Placental pericyte (primary cell): ENCODE results near the gene PPP1R7. TPM values are rescaled to one million over a fixed set of nuclear protein-coding genes. Genes with fewer than 3 reads are reported as not detected.

Experiments used
- small RNA-seq: library from RNA; depleted of rRNA; stranded (forward); fragments of <200 nt; gene quantifications from one replicate; pipeline ENCODE3, GENCODE V24; 2012; ENCODE audit warnings: low replicate concordance
- total RNA-seq: library from RNA; depleted of rRNA; stranded (reverse); fragments of >200 nt; gene quantifications from 2 replicates; pipeline ENCODE4 v1.2.3, GENCODE V29; 2012

The PPP1R7 gene, protein sequence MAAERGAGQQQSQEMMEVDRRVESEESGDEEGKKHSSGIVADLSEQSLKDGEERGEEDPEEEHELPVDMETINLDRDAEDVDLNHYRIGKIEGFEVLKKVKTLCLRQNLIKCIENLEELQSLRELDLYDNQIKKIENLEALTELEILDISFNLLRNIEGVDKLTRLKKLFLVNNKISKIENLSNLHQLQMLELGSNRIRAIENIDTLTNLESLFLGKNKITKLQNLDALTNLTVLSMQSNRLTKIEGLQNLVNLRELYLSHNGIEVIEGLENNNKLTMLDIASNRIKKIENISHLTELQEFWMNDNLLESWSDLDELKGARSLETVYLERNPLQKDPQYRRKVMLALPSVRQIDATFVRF
- total RNA-seq = 54.7 and 60.1 TPM in 2 replicates

DNA sequence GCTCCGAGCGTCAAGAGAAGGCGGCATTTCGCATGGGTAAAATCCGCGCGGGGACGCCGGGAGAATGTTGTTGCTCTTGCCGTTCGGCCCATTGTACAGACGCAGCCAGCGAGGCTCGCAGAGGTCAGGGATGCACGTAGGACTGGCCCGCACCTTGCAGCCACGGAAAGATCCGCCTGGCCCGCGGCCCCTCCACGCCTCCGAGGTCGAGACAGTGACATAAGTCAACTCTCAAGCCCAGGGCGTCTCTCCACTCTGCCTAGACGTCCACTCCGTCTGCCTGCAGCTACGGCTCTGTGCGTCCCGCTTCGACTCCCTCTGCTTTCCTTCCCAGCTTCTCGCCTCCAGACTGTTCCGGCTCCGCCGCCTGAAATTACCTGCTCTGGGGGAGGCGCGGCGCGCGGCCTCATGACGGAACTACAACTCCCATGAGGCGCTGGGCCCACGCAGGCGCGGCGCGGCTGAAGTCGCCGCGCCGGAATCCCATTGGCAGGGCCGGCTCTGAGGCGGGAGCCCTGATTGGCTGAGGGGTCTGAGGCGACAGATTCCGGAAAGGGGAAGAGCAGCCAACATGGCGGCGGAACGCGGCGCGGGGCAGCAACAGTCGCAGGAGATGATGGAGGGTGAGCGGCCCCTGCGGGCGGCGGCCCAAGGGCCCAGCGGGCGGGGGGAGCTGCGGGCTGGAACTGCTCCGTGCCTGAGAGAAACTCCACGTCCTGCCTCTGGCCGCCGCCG, at the start of gene PPP1R7:
Gene PPP1R7 (plus strand): TSS at position 543 of the 735 bp plus-strand sequence. CDS start 29 bp downstream, at position 572.

DNA sequence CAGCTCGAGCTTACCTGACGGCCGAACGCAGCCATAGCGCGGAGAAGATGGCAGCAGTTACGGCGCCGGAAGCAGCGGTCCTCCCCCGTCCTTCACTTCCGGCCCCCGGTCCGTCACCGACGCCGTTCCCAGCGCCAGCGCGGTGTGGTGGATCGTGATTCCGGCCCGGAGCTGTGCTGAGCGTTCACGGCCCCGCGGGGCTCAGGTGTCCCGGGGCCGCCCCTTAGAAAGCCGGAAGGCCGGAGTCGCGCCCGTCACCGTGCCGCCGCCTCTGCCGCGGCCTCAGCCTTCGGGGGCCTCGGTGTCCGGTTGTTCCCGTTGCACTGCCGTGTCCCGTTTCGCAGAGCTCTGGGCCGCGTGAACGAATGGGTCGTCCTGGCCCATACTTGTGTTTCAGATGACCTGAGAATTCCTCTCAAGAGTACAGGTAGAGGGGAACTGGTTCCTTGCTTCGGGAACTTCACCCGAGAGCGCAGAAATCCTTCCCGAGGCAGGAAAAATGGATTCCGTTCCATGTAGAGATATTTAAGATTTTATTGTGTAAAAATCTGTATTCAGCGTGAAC, 47.9 kb upstream of the PPP1R7 start, which contains the start of gene MTERF4:
Gene MTERF4 (minus strand): TSS at position 49 of the 565 bp plus-strand sequence. CDS start 14 bp downstream, at position 35.

DNA sequence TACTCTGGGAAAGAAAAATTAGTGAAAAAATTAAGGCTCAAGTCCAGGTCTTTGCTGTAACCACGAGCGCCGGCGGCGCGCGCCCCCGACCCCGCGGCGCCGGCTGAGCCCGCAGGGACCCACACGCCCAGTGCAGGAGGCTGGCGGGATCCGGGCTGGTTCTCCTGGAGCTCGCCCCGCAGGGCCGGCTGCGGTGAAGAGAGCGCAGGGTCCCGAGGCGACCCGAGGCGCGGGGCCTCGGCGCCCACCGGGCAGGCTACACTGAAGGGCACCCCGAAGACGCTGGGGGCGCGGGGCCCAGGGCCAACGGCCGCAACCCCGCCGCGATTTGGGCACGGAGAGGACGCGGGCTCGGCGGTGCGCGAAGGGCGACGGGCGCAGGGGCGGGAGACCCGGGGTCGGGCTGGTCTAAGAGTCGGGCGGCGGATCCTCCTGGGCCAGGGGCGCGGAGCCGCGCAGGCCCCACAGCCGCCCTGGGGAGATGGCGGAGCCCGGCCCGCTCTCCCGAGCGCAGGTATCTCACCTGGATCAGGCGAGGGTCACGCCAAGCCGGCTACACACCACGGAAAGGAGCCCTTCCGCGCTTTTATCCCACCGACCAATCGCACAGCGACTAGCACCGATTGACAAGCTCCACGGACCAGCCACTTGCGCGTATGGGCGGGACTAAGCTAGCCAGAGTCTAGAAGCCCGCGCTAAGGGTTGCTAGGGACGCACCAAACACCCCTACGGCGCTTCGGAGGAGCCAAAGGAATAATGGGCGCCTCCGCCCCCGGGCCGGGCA, 1.2 kb upstream of the PPP1R7 start, which contains the start of gene PASK:
Gene PASK (minus strand): TSS at position 582 of the 784 bp plus-strand sequence. CDS start 6,440 bp downstream, outside the sequence.

DNA sequence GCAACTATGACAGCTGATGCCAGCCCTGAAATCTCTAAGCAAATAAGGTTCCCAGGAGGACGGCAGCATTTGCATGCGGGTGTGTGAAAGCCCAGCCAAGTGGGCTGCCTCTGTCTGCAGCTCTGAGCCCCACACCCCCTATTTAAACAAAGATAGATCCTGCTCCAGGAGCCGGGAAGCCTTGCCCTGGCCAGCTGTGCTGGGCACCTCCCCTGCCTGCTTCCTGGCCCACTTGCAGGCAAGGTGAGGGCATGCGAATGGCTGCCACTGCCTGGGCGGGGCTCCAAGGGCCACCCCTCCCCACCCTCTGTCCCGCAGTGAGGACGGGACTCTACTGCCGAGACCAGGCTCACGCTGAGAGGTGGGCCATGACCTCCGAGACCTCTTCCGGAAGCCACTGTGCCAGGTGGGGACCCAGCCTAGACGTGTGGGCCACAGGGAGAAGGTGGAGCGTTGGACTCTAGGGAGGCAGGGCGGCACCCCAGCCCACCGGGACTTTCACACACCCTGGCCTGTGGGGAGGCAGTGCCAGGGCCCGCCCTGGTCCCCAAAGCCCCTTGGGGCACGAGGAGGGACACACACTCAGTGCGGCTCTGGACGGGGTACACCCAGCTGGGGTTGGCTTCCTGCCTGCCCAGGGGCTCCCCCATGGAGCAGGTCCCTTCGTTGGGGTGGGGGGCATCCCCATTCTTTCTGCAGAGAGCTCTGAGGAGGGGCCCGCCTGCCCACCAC, 38.3 kb downstream of the PPP1R7 start, which contains the start of gene ANO7:
Gene ANO7 (plus strand): TSS at position 317 of the 732 bp plus-strand sequence. CDS start 1,387 bp downstream, outside the sequence.

Small RNAs within 50 kb of the gene (small RNA-seq; reads per million reads assigned to genes)
- gene AC005237.2 = not detected

Other genes starting within 250 kb of the PPP1R7 start
- not detected in 2 replicates for gene CROCC2, start 244.1 kb upstream of the PPP1R7 start, total RNA-seq
- 2.2 and 16.6 TPM in 2 replicates for gene SNED1, start 151.8 kb upstream of the PPP1R7 start, total RNA-seq
- gene MTERF4, start 48.2 kb upstream of the PPP1R7 start, total RNA-seq = 21.4 and 32.8 TPM in 2 replicates
- gene PASK, start 995 bp upstream of the PPP1R7 start, total RNA-seq = 1.3 and 7.2 TPM in 2 replicates
- gene ANO7, start 38.2 kb downstream of the PPP1R7 start, total RNA-seq = 0.22 and 1.7 TPM in 2 replicates
- gene HDLBP, start 165.2 kb downstream of the PPP1R7 start, total RNA-seq = 844 and 1,772 TPM in 2 replicates
- gene SEPTIN2, start 165.5 kb downstream of the PPP1R7 start, total RNA-seq = 339 and 470 TPM in 2 replicates
- 24.5 and 41.7 TPM in 2 replicates for gene FARP2, start 205.8 kb downstream of the PPP1R7 start, total RNA-seq